H1 (cell line): ENCODE measurements around the gene ADCY9. TPM values are rescaled to one million over a fixed set of nuclear protein-coding genes. Genes with fewer than 3 reads are reported as not detected.

Experiments used
- CTCF ChIA-PET: fragments of 300-600 bp; sonication (Branson Sonifier 250); formaldehyde crosslinking; loops from one replicate; lab custom pipeline; 2021; ENCODE audit not compliant: partially characterized antibody; lab: Charles Lee
- POLR2A ChIA-PET: fragments of 300-600 bp; sonication (Branson Sonifier 250); formaldehyde crosslinking; loops from one replicate; lab custom pipeline; 2021; ENCODE audit warnings: inconsistent platforms; ENCODE audit not compliant: partially characterized antibody; lab: Charles Lee
- DNase-seq, 2 experiments: peaks; one replicate each; pipeline versions ENCODE4 v3.0.0 to v3.0.0-alpha.2; 2010 to 2022; ENCODE audit warnings: low spot score in 2 of 2, low read depth in 1 of 2, mixed read lengths in 1 of 2
- FAIRE-seq: peaks from 2 replicates; lab custom pipeline; 2011; peaks lifted over from hg19 to GRCh38; lab: Jason Lieb, UNC
- H2AFZ ChIP-seq: 2 replicates; pipeline ENCODE4 v1.8.1; 2012; ENCODE audit warnings: low read length, inconsistent platforms
- H2AK5ac ChIP-seq: 2 replicates; pipeline ENCODE4 v1.6.1; 2013; ENCODE audit warnings: low read depth, low read length
- H2BK120ac ChIP-seq: replicated peaks from 2 replicates; pipeline ENCODE3; 2013; ENCODE audit warnings: low read depth, low read length, inconsistent platforms
- H2BK12ac ChIP-seq: 2 replicates; pipeline ENCODE4 v1.6.1; 2013; ENCODE audit warnings: low read depth, low read length
- H2BK15ac ChIP-seq: 2 replicates; pipeline ENCODE4 v1.6.1; 2013; ENCODE audit warnings: low read length
- H2BK20ac ChIP-seq: 2 replicates; pipeline ENCODE4 v1.6.1; 2013; ENCODE audit warnings: low read length
- H2BK5ac ChIP-seq: 2 replicates; pipeline ENCODE4 v1.6.1; 2013; ENCODE audit warnings: low read depth, low read length
- H3K14ac ChIP-seq: 2 replicates; pipeline ENCODE4 v1.6.1; 2013; ENCODE audit warnings: inconsistent platforms; ENCODE audit not compliant: insufficient read length
- H3K18ac ChIP-seq: 2 replicates; pipeline ENCODE4 v1.6.1; 2013; ENCODE audit warnings: low read length; ENCODE audit errors: extremely low read depth
- H3K23ac ChIP-seq: 2 replicates; pipeline ENCODE4 v1.6.1; 2013; ENCODE audit warnings: inconsistent platforms; ENCODE audit not compliant: insufficient read length
- H3K23me2 ChIP-seq: 2 replicates; pipeline ENCODE4 v1.6.1; 2013; ENCODE audit warnings: low read depth, low read length
- H3K27ac ChIP-seq: 2 replicates; pipeline ENCODE4 v1.6.1; 2011; ENCODE audit warnings: low read depth, low read length, inconsistent platforms
- H3K27me3 ChIP-seq, 4 experiments: replicated peaks in 1 of 4; 1 replicate in 1 of 4; 2 replicates in 3 of 4; pipeline versions ENCODE4 v1.6.1 to v1.8.1; 2011 to 2013; ENCODE audit warnings: low read length in 3 of 4, mild to moderate bottlenecking in 3 of 4, inconsistent platforms in 2 of 4, mixed read lengths in 2 of 4, moderate library complexity in 1 of 4; ENCODE audit not compliant: control insufficient read depth in 3 of 4, insufficient read depth in 3 of 4; ENCODE audit errors: extremely low read depth in 1 of 4
- H3K36me3 ChIP-seq, 4 experiments: 2 replicates each; pipeline versions ENCODE4 v1.6.1 to v1.8.1; 2011 to 2013; ENCODE audit warnings: mild to moderate bottlenecking in 4 of 4, low read length in 3 of 4, moderate library complexity in 2 of 4, control low read depth in 1 of 4, inconsistent platforms in 1 of 4; ENCODE audit not compliant: insufficient read depth in 4 of 4, control insufficient read depth in 2 of 4
- H3K4ac ChIP-seq: replicated peaks from 2 replicates; pipeline ENCODE3; 2013; ENCODE audit warnings: low read length, low read depth, mixed read lengths, inconsistent platforms; ENCODE audit not compliant: insufficient read length
- H3K4me1 ChIP-seq, 4 experiments: replicated peaks in 1 of 4; 1 replicate in 1 of 4; 2 replicates in 3 of 4; pipeline versions ENCODE4 v1.6.1 to v1.8.1; 2011 to 2013; ENCODE audit warnings: low read length in 3 of 4, inconsistent platforms in 2 of 4, mixed read lengths in 1 of 4; ENCODE audit not compliant: insufficient read depth in 4 of 4, control insufficient read depth in 3 of 4
- H3K4me2 ChIP-seq, 2 experiments: 2 replicates each; pipeline versions ENCODE4 v1.6.1 to v1.8.1; 2011 to 2013; ENCODE audit warnings: low read depth in 2 of 2, low read length in 2 of 2, control low read depth in 1 of 2, inconsistent platforms in 1 of 2, mild to moderate bottlenecking in 1 of 2; ENCODE audit not compliant: insufficient read depth in 1 of 2
- H3K4me3 ChIP-seq, 4 experiments: fragments of 200-600, 300-600 bp in 1 of 4; sonication (generic), shearing (Covaris generic), sonication (Bioruptor Twin) in 1 of 4; 2 replicates each; pipeline versions ENCODE4 v1.5.1 to v1.8.1; 2011 to 2016; ENCODE audit warnings: low read length in 4 of 4, low read depth in 3 of 4, control low read depth in 2 of 4, inconsistent platforms in 2 of 4, mild to moderate bottlenecking in 2 of 4, mixed read lengths in 1 of 4, moderate library complexity in 1 of 4; ENCODE audit not compliant: insufficient read depth in 2 of 4; ENCODE audit errors: extremely low read depth in 1 of 4
- H3K56ac ChIP-seq: replicated peaks from 2 replicates; pipeline ENCODE3; 2013; ENCODE audit warnings: low read depth, mild to moderate bottlenecking, mixed read lengths, low read length, inconsistent platforms; ENCODE audit not compliant: insufficient read length
- H3K79me1 ChIP-seq: 2 replicates; pipeline ENCODE4 v1.6.1; 2013; ENCODE audit warnings: low read depth, low read length, control low read depth
- H3K79me2 ChIP-seq, 2 experiments: 2 replicates each; pipeline versions ENCODE4 v1.6.1 to v1.8.1; 2012 to 2013; ENCODE audit warnings: low read length in 2 of 2, mild to moderate bottlenecking in 2 of 2, inconsistent platforms in 1 of 2; ENCODE audit not compliant: insufficient read depth in 2 of 2, control insufficient read depth in 1 of 2
- H3K9ac ChIP-seq, 4 experiments: replicated peaks in 1 of 4; 1 replicate in 1 of 4; 2 replicates in 3 of 4; pipeline versions ENCODE4 v1.6.1 to v1.8.1; 2011 to 2013; ENCODE audit warnings: low read depth in 3 of 4, low read length in 3 of 4, control low read depth in 2 of 4, mild to moderate bottlenecking in 2 of 4, moderate library complexity in 2 of 4, inconsistent platforms in 1 of 4; ENCODE audit errors: extremely low read depth in 1 of 4
- H3K9me3 ChIP-seq, 2 experiments: 2 replicates each; pipeline versions ENCODE4 v1.6.1 to v1.8.1; 2012 to 2013; ENCODE audit warnings: mild to moderate bottlenecking in 2 of 2, moderate library complexity in 2 of 2, control low read depth in 1 of 2, inconsistent platforms in 1 of 2, low read depth in 1 of 2, low read length in 1 of 2, mixed read lengths in 1 of 2; ENCODE audit not compliant: insufficient read depth in 2 of 2
- H4K20me1 ChIP-seq, 2 experiments: replicated peaks in 1 of 2; 2 replicates each; pipeline versions ENCODE3 to v1.8.1; 2011 to 2013; ENCODE audit warnings: inconsistent platforms in 2 of 2, low read length in 2 of 2, mild to moderate bottlenecking in 1 of 2; ENCODE audit not compliant: insufficient read depth in 2 of 2, control insufficient read depth in 1 of 2
- H4K5ac ChIP-seq: 2 replicates; pipeline ENCODE4 v1.6.1; 2013; ENCODE audit warnings: low read length, low read depth, mixed read lengths, inconsistent platforms; ENCODE audit not compliant: insufficient read length
- H4K8ac ChIP-seq: 2 replicates; pipeline ENCODE4 v1.8.0; 2013; ENCODE audit warnings: mild to moderate bottlenecking, moderate library complexity, low read length, inconsistent platforms; ENCODE audit not compliant: insufficient read depth; ENCODE audit errors: extremely low read depth
- H4K91ac ChIP-seq: replicated peaks from 2 replicates; pipeline ENCODE3; 2013; ENCODE audit warnings: low read length, mixed read lengths, inconsistent platforms; ENCODE audit not compliant: insufficient read length
- JUN ChIP-seq: IDR thresholded peaks from 2 replicates; pipeline ENCODE4 v1.6.1; 2011; ENCODE audit warnings: low read depth, mild to moderate bottlenecking, improper control_type of control experiment, low read length
- NRF1 ChIP-seq: IDR thresholded peaks from 2 replicates; pipeline ENCODE4 v1.6.1; 2011; ENCODE audit warnings: mild to moderate bottlenecking, low read depth, low read length, improper control_type of control experiment
- SAP30 ChIP-seq: fragments of 300-600 bp; sonication (generic); IDR thresholded peaks from 2 replicates; pipeline ENCODE4 v1.7.1; 2012; ENCODE audit warnings: low read length, moderate library complexity, mild to moderate bottlenecking, inconsistent platforms; ENCODE audit not compliant: insufficient read depth, insufficient replicate concordance
- SIN3A ChIP-seq, 2 experiments: IDR thresholded peaks in 1 of 2; conservative IDR thresholded peaks in 1 of 2; 2 replicates each; pipeline ENCODE4 v1.6.1; 2011 to 2012; ENCODE audit warnings: low read length in 2 of 2, improper control_type of control experiment in 1 of 2, low read depth in 1 of 2, mild to moderate bottlenecking in 1 of 2
- WGBS, 2 experiments: shearing (Covaris generic) in 1 of 2; methylation state at CpG; one replicate each; pipeline versions ENCODE4 v1.1.6 to v1.1.7; 2013 to 2015; ENCODE audit warnings: low lambda C conversion rate in 2 of 2, mixed read lengths in 2 of 2, inconsistent platforms in 1 of 2, low coverage in 1 of 2, missing lambda C conversion rate in 1 of 2; ENCODE audit not compliant: insufficient replicate concordance in 2 of 2, insufficient coverage in 1 of 2, insufficient read length in 1 of 2; ENCODE audit errors: extremely low coverage in 1 of 2, missing lambda C conversion rate in 1 of 2; 5-methylcytosine and 5-hydroxymethylcytosine counted together
- polyA plus RNA-seq, 7 experiments: library from polyadenylated mRNA; depleted of rRNA in 3 of 7; stranded (reverse) in 5 of 7; unstranded in 2 of 7; fragments of >200 nt in 5 of 7; fragments of 200-250 nt in 2 of 7; gene quantifications; 1 replicate in 5 of 7; 2 replicates in 1 of 7; 4 replicates in 1 of 7; pipeline versions ENCODE4 v1.2.1 to v1.2.3, GENCODE V29; 2011 to 2013; ENCODE audit warnings: missing spikeins in 2 of 7, mixed read lengths in 2 of 7
- total RNA-seq: library from RNA; stranded (reverse); fragmentation: NEBNext Ultra II Directional; extraction: Animal tissue kit (Norgen Biotek cat#: 25700); gene quantifications from 2 replicates; pipeline ENCODE4 v1.2.1, GENCODE V29; 2021

The ADCY9 gene
- total and polyA plus RNA-seq, 2 of the 8 experiments (the other 6 are each of a cell fraction or from before 2014, with no cell fraction given), result 5.4 to 13.1 TPM

DNA sequence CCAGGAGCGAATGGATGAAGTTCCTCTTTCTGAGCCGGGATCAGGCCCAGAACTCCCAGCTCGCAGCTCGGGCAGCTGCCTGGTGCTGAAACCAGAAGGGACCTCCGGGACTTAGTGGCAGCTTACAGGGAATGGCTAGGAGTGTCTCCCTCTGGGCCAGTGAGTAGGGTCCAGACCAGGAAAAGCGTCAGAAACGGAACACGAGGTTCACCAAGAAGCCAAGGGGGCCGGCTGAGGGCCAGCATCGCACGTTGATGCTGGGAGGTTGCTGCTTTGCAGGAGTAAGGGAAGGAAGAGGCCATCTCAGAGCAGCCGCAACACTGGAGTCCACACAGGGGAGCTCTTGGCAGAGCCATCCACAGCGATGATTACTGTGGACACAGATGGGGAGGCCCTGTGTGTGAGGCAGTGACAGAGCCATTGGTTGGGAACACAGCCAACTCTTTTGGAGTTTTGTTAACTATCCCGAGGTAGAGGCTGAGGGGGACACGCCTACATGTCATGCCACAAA lies 161.8 kb downstream of the ADCY9 start:
- no peaks in the 10 kb centered on the region for H3K4me1 ChIP-seq
- H3K14ac ChIP-seq, result no peak overlapping the region
- H3K23ac ChIP-seq, result no peak overlapping the region
- no peak overlapping the region for H2BK12ac ChIP-seq
- no peak overlapping the region for H3K4ac ChIP-seq
- no peak overlapping the region for H3K4me2 ChIP-seq
- 87% methylated on average over 15 of the region's 15 CpGs; no CpG with 5 or more reads in 1 of the 2 experiments for WGBS, 2 experiments
- no peaks in the 10 kb centered on the region for H3K23me2 ChIP-seq
- DNase-seq, result no peak
- FAIRE-seq, result no peak
- H3K9ac ChIP-seq, result no peak overlapping the region
- H2BK5ac ChIP-seq, result no peak overlapping the region
- no peak overlapping the region for H4K91ac ChIP-seq
- H2AFZ ChIP-seq, result no peak overlapping the region
- no peak overlapping the region for H3K4me3 ChIP-seq
- H3K36me3 ChIP-seq, result no peaks in the 10 kb centered on the region
- H2BK120ac ChIP-seq, result no peak overlapping the region
- no peaks in the 10 kb centered on the region for H3K9me3 ChIP-seq
- no peaks in the 10 kb centered on the region for H3K79me2 ChIP-seq
- H3K79me1 ChIP-seq, result no peaks in the 10 kb centered on the region
- no peaks in the 10 kb centered on the region for H4K20me1 ChIP-seq
- ChIA-PET POLR2A (no interaction called here), CTCF (interaction anchor here (1.0 to 3.8 kb wide), 4 partner anchors 9 to 450 kb away, joined by 3 to 14 read pairs (median 5); no protein-coding TSS in a partner anchor)
- no peaks in the 10 kb centered on the region for H3K27me3 ChIP-seq
- no peak overlapping the region for H3K27ac ChIP-seq
- TF ChIP-seq SAP30, result no peak
- TF ChIP-seq SIN3A (conservative IDR thresholded peaks at IDR 0.05 in 1 of 2, IDR thresholded peaks at IDR 0.05 in 1 of 2; ENCODE audit: low read depth in 1 of 2, low read length in 2 of 2), result no peak
- no peak for TF ChIP-seq NRF1
- no peak for TF ChIP-seq JUN
- no peak overlapping the region for H2BK20ac ChIP-seq
- no peak overlapping the region for H3K56ac ChIP-seq
- H2BK15ac ChIP-seq, result no peak overlapping the region; the same call in 1 of the 2 replicates
- no peak overlapping the region for H4K5ac ChIP-seq
- H4K8ac ChIP-seq, result no peak overlapping the region; the same call in 1 of the 2 replicates
- no peak overlapping the region for H2AK5ac ChIP-seq
- H3K18ac ChIP-seq, result no peak overlapping the region
